CD4-positive, alpha-beta T cell treated with Interleukin-4 for 4 hours (primary cell): ENCODE data around the gene ANO3.
"Not testable (repeated sequence)": the region's sequence is repeated elsewhere in the genome, so short reads cannot be mapped to it uniquely, and the experiment has no call there.

Source experiments
- DNase-seq: peaks from one replicate; pipeline ENCODE4 v3.0.0-alpha.2; 2020

ANO3 gene

DNA sequence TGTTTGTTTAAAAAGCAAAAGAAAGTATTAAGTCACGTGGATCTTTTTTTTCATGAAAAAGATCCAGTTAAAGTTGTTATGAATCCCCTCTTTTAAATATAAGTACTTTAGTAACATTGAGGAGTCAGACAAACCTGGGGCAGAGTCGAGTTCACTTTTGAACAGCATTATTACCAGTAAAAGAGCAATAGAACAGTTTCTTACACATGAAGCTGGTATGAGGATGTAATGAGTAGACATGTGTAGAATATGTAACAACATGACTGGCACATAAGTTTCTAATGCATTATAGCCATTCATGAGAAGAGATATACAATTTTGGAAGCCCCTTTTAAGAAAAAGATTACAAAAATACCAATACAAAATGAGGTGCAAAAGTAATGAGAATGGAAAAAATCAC lies 247.8 kb downstream of the ANO3 start:
- DNase-seq: no peak

DNA sequence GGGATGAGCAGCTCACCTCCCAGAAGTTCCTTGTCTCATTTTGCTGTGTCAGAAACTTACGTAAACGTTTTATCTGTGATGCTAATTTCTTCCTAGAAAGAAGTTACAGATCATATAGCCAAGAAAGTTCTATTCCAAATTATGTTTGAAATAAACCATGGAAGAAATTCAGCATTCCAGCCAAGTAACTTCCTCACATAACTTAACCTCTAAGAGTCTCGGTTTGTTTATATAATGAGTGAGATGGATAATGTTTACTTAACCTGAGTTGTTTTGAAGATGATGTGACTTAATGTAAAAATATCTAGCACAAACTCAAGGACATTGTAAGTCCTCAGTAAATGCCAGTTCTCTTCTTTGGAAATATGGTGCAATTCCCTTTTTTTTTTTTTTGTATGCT lies 249.0 kb downstream of the ANO3 start:
- DNase-seq: no peak

DNA sequence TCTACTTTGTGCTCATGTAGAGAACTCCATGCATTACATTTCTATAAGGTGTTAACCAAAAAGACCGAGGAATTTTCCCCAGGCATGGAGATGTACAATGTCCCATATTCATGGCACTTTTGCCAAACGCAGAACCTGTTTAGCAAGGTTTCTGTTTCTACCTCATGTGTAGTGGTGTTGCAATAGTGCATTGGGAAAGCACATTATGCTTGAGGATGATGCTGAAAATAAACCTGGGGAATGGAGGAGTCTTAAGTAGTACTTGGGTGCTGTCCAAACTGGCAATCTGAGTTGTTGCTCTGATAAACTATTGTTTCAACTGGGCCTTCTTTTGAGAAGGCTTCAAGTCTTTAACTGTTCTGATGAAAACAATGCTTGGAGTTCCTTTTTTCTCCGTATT lies 251.6 kb downstream of the ANO3 start:
- DNase-seq: no peak

DNA sequence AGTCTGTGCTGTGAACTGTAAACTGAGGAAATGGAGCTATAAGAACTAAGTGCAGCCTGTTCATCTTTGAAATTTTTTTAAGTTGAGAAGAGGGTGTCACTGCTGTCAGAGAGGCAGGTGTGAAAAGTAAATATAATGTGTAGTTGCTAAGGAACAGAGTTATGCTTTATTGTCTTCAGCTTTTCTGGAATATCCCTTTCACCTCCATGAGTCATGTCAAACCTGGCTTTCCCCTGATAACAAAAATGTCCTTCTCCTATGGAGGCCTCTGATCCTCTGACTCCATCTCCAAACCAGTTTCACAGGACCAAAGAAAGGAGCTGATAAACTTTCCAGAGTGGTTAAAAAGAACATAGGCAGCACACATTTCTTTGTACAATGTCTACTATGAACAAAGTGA lies 252.9 kb downstream of the ANO3 start:
- no peak for DNase-seq

DNA sequence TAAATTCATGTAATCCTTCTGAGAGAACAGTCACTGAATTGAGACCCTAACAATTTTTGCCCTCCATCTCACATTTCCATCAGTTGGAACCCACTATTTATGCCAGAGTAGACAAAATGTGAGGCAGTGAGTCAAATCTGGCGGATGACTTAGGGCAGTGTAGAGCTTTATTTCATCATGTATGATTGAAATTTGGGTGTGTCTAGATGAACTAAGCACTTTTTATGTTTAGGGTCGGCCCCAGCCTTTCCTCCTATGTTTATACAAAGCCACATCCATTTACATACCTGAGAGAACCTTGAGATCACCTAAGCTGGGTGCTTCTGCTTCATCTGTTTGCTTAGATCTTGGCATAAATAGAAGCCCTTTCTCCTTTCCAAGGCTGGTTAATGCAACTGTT lies 255.1 kb downstream of the ANO3 start:
- no peak for DNase-seq

DNA sequence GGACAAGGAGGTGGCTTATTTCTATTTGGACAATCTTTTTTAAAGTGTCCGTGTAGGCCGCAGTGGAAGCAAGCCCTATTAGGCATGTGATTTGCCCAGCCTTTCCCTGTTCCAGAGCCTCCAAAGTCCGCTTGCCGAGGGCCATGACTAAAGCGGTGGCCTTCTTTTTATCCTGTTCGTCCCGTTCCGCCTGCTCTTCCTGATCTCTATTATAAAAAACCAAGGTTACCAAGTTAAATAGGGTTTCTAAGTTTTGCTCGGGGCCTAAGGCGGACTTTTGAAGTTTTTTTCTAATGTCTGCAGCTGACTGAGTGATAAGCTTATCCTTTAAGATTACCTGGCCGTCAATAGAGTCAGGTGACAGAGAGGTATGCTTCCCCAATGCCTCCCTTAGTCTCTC lies 261.8 kb downstream of the ANO3 start:
- no peak for DNase-seq

DNA sequence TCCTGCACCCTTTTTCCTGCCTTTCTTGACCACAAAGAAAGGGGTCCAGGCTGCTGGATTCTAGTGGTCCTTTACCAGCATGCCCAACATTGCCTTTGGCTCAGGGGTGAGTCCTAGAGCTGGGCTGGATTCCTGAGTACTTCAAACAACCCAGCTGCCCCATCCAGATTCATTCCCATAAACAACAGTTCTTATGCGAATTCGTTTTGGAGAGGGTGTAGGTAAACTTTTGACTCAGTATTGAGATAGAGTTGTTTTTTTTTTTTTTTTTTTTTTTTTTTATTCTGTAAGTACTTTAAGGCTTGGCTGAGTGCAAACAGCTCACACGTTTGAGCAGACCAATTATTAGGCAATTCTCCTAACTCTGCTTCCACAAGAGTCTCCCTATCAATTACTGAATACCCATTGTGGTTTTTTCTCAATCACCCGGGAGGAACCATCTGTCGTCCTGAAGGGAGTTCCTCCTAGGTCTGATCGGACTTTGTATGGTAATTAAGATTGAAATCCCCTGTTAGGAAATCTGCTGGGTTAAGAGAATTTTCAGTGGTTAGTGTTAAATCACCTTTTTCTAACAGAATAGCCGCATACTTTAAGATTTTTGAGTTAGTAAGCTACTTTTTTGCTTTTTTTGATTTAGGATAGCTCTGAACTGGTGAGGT lies 263.4 kb downstream of the ANO3 start:
- not testable (repeated sequence) for DNase-seq

DNA sequence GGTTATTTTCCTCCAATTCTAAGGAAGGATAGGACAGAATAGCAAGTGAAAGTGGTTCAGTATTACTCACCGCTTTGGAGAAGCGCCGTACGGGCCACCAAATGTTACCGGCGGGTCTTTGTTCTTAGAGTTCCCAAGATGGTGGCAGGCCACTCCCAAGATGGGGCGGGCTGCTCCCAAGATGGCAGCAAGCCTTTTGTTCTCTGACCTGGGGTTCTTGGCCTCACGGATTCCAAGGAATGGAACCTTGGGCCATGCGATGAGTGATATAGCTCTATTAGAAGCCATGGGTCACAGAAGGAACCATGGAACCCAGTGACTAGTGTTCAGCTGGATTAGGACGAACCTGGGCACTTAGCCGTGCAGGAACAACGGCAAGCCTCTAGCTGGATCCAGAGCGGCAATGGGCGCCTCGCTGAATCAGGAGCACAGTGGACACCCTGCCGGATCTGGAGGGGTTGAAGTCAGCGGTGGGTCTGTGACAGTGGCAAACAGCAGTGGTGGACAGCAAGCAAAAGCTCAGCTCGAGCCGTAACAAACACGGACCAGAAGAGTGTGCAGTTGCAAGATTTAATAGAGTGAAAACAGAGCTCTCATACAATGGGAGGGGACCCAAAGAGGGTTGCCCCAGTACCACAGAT lies 265.2 kb downstream of the ANO3 start:
- not testable (repeated sequence) for DNase-seq

DNA sequence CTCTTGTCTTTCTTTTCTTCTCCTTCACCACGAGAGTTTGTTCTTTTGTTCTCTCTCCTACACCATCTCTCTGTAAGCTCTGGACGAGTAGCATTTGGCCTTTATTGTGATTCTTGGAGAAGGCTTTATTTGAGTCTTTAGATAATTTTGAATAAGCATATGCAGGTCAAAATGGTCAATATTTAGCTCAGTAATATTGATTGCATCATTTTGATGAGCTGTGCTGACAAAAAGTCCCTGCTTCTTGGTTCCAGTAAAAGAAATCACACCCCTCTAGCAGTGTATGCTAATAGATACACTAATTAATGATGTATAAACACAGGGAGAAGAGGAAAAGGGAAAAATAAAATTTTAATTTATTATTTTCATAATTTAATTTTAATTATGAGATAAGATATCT lies 266.0 kb downstream of the ANO3 start:
- DNase-seq: no peak

DNA sequence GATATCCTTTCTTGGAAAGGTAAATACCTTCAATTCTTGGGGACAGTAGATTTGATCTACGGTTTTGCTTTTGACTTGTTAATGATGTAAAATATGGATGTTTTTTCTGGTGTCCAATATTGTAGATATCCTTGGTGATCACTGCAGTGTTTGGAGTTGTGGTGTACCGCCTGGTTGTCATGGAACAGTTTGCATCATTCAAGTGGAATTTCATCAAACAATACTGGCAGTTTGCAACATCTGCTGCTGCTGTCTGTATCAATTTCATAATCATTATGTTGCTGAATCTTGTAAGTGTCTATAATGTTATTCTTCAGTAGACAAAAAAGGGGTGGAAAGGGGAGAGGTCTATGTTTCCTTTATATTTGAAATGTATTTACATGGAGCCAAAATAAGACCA lies 267.5 kb downstream of the ANO3 start:
- DNase-seq: no peak

DNA sequence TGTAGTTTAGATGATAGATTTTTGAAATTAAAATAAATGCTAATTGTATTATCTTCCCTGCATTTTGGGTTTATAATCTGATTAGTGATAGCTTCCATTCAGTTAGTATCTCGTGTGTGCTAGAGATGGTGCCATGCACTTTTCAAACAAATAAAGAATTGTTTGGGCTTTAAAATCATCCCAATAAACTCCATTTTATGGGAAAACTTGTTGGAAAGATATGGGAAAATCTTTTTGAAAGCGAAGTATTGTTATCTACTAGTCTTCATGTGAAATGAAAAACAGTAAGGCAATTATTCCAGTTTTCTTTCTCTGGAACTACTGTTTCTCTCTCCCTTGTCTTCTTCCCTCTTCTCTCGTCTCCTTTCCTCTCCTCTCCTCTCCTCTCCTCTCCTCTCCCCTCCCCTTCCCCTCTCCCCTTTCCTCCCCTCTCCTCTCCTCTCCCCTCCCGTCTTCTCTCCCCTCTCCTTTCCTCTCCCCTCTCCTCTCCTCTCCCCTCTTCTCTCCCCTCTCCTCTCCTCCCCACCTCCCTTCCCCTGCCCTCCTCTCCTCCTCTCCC lies 268.0 kb downstream of the ANO3 start:
- no peak for DNase-seq

DNA sequence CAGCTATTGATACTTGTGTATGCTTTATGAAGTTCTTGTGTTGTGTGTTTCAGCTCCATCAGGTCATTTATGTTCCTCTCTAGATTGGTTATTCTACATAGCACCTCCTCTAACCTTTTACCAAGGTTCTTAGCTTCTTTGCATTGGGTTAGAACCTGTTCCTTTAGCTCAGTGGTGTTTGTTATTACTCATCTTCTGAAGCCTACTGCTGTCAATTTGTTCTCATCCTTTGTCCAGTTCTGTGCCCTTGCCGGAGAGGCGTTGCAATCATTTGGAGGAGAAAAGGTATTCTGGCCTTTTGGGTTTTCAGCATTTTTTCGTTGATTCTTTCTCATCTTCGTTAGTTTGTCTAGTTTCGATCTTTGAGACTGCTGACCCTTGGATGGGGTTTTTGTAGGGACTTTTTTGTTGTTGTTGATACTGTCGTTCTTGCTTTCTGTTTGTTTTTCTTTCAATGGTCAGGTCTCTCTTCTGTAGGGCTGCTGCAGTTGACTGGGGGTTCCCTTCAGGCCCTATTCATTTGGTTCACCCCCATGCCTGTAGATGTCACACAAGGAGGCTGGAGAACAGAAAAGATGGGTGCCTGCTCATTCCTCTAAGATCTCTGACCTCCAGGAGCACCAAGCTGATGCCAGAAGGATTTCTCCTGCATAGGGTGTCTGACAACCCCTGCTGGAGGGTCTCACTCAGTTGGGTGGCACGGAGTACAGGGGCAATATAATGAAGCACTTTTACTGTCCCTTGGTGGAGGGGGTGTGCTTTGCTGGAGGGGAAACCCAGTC lies 276.0 kb downstream of the ANO3 start:
- no peak for DNase-seq

DNA sequence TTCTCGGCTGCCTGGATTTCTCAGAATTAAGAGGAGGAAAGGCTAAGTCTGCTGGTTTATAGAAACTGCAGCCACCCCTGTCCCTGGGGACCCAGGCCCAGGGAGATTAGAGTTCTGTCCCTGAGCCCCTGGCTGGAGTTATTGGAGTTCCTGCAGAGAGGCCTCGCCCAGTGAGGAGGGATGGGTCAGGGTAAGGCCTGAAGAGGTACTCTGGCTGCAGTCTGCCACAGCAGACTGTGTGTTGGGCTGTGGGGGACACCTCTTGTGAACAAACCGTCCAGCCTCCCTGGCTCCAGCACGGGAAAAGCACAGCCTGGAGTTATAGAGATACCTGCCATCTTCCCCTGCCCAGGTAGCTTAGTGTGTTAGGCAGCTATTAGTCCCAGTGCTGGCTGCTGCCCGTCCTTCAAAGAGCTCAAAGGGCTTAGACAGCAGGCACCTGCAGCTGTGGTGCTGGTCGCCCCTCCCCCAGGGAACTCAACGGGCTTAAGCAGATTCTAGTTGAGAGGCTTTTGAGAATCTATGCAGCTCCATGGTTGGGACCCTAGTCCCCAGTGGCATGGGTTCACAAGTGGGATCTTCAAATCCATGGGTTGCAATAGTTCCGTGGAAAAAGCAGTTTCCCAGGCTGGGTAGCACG lies 276.7 kb downstream of the ANO3 start:
- no peak for DNase-seq

DNA sequence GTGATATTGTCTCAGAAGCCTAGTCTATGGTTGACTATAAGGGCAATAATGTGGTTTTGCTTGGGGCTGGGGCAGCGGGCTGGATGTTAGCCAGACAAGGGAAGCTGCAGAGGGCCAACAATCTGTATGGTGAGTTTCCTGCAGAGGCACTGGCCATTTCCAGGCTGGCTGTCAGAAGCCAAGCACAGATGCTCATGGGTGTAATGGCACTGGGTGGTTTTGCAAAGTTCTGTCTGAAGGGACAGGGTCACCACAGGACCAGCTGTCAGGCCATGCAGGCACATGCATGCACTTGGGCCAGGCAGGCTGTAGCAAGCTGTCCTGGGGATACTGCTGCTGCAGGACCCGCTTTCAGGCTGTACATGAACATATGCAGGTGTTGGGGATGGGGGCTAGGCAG lies 281.8 kb downstream of the ANO3 start:
- no peak for DNase-seq

DNA sequence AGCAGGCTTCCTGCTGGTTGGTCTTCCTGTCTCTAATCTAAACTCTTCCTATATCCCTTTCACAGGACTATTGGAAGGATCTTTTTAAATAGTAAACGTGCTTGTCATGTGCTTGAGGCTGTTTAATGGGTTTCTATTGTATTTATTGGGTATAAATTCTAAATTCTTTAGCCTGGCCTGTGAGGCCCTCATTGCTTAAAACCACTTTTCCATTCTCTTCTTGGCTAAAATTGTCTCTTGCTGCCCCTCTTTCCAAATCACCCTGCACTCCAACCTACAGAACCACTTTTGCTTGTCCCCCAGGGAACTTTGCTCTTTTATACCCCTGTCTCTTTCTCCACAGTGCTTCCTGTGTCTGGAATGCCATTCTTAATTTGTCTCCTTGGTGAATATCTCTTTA lies 286.5 kb downstream of the ANO3 start:
- no peak for DNase-seq

DNA sequence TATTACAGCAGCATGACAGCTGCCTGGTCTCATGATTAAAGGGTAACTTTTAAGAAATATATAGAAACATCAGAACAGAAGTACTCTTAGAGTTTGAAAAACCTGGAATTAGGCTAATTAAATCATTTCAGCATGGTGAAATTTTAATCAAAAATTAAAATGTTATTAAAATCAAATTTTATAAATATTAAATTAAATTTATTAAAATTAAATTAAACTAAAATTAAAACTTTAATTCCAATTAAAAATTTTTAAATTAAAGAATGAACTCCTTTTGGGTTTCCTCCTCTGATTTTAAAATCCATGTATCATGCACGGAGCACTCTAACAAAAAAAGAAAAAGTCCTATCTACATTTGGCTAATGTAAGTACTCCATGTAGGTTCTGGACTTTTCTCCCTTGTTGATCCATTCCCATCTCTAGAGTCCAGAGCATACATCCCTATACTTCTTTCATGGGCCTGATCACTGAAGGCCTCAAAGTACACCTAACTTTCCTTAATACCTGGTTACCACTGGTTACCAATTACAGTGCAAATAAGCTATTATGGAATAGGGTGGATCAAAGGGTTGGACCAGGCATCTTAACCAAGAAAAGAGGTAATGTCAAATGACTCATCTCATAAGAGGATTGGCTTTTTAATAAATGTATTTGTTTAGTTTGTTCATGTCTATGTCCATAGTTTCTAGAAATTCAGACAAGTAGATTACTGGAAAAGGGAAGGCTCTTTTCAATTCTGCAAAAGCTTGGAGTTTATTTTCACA lies 288.5 kb downstream of the ANO3 start:
- DNase-seq: no peak

DNA sequence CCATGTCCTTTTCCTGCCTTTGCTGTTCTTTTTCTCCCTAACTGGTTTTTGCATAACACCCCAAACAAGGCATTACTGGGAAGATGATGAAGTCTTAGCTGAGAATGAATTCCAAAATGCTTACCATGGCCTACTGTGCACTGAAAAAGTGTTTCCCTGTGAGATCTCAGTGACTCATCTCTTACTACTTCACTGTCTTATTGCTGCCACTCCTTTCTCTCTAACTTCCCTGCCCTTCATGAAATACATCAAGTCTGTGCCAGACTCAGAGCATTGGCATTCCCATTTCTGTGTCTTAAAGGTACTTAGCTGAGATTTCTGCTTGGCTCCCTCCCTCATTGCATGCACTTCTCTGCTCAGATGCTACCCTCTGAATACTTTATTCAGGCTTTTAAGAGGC lies 289.2 kb downstream of the ANO3 start:
- no peak for DNase-seq

DNA sequence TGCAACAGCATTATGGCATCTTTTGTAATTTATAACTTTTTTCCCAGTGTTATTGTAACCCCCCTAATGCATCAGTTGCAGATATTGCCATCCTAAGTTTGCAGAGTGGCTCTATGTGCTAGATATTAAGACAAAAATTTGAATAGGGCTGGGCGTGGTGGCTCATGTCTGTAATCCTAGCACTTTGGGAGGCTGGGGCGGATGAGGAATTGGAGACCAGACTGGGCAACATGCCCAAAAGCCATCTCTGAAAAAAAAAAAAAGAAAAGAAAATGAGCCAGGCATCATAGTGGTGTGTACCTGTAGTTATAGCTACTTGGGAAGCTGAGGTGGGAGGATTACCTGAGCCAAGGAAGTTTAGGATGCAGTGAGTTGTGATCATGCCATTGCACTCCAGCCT lies 290.3 kb downstream of the ANO3 start:
- no peak for DNase-seq

DNA sequence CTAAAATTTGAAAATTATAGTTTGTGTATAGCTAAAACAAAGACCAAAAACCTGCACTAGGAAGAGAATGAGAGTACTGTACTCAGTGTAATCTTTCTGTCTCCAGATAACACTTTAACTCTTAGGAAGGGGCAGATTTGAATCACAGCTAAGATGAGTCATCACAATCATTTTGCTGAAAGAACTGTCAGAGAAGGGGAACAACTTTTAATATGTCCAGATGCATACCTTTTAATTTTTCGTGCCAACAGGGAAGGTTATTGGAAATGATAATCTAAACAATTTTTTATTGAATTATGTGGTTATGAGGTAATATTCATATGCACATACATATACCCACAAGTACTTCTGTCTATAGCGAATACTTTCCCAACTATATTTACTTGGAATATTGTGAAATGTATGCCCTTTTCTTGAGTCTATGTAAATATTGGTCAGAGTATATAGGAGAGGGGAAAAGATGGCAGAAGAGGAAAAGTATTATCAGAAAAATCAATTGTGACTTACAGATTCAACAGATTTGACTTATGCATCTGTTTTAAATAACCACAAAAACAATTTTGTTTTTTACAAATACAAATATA lies 291.2 kb downstream of the ANO3 start:
- DNase-seq: no peak

DNA sequence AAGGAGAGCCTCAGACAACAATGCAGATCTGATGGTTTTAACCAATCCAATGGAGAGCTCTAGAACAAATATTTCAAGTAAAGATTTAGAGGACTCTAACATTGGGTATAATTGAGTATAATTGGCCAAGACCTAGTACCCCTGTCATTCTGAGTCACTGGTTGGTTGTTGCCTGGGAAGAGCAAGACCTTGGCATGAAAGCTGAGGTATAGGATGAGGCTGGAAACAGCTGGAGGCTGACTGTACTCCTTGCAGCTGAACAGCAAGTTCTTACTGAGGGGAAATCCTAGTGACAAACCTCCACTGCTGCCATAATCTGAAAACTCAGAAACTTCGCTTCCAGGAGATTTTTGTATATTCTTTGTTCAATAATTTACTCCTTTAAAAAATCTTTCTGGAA lies 294.4 kb downstream of the ANO3 start:
- DNase-seq: no peak

DNA sequence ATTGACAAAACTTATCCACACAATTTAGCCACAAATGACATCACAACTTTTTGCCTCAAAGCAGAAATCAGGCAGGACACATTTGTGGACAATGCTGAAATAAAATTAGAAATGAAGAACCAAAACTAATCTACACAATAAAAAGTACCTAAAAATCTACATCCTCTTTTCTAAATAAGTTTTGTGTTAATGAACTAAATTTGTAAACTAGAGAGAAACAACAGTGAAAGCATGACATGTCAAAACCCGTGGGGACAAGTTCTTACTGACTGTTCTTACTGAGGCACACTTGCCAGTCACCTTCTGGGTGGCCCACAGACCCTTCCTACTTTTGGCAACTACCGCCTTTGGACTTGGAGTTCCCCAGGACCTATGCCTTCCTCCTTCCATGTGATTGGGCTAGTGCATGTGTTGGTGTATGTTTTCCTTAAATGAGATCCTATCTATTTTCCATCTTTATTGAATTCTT lies 300.8 kb downstream of the ANO3 start:
- no peak for DNase-seq

DNA sequence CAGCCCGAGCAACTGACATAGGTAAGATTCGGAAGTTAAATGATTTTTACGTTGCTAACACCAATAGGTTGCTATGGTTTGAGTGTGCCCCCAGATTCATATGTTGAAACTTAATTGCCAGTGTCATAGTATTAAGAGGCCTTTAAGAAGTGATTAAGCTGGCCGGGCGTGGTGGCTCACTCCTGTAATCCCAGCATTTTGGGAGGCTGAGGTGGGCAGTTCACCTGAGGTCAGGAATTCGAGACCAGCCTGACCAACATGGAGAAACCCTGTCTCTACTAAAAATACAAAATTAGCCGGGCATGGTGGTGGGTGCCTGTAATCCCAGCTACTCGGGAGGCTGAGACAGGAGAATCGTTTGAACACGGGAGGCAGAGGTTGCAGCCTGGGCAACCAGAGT lies 311.4 kb downstream of the ANO3 start:
- not testable (repeated sequence) for DNase-seq
